Smooth muscle cell (in vitro differentiated cells): ENCODE results near the gene XXYLT1. TPM values are rescaled to one million over a fixed set of nuclear protein-coding genes. Genes with fewer than 3 reads are reported as not detected.

Experiments used
- DNase-seq: peaks from one replicate; lab custom pipeline; 2025; ENCODE audit not compliant: unreplicated experiment; lab: John Stamatoyannopoulos, UW
- H2AFZ ChIP-seq: fragments of 200-600 bp; sonication (generic); 2 replicates; pipeline ENCODE4 v1.6.0; 2016; ENCODE audit warnings: antibody characterized with exemption, low read depth, mild to moderate bottlenecking
- H3F3A ChIP-seq: fragments of 200-600 bp; sonication (generic); 2 replicates; pipeline ENCODE4 v1.6.0; 2017; ENCODE audit warnings: antibody characterized with exemption, low read depth
- H3K27ac ChIP-seq: fragments of 200-600 bp; sonication (generic); 2 replicates; pipeline ENCODE4 v1.5.1; 2016; ENCODE audit warnings: low read depth, mild to moderate bottlenecking
- H3K27me3 ChIP-seq: fragments of 200-600 bp; sonication (generic); 2 replicates; pipeline ENCODE4 v1.6.1; 2016; ENCODE audit warnings: low read depth, mild to moderate bottlenecking
- H3K36me3 ChIP-seq: fragments of 200-600 bp; sonication (generic); 2 replicates; pipeline ENCODE4 v1.5.1; 2016; ENCODE audit warnings: low read depth
- H3K4me1 ChIP-seq: fragments of 200-600 bp; sonication (generic); 2 replicates; pipeline ENCODE4 v1.5.1; 2016; ENCODE audit warnings: low read depth
- H3K4me2 ChIP-seq: fragments of 200-600 bp; sonication (generic); 2 replicates; pipeline ENCODE4 v1.6.0; 2016; ENCODE audit warnings: mild to moderate bottlenecking
- H3K4me3 ChIP-seq: fragments of 200-600 bp; sonication (generic); 2 replicates; pipeline ENCODE4 v1.5.1; 2016; ENCODE audit warnings: mild to moderate bottlenecking
- H3K79me2 ChIP-seq: fragments of 200-600 bp; sonication (generic); 2 replicates; pipeline ENCODE4 v1.6.0; 2016; ENCODE audit warnings: low read depth, mild to moderate bottlenecking
- H3K9ac ChIP-seq: fragments of 200-600 bp; sonication (generic); 2 replicates; pipeline ENCODE4 v1.6.0; 2016; ENCODE audit warnings: low read depth
- H3K9me3 ChIP-seq: fragments of 200-600 bp; sonication (generic); replicated peaks from 2 replicates; pipeline ENCODE4 v1.5.1; 2016; ENCODE audit warnings: low read depth
- H4K20me1 ChIP-seq: fragments of 200-600 bp; sonication (generic); 2 replicates; pipeline ENCODE4 v1.6.0; 2016; ENCODE audit warnings: low read depth
- WGBS: methylation state at CpG from one replicate; pipeline ENCODE4 v1.1.7; 2016; ENCODE audit warnings: low lambda C conversion rate; 5-methylcytosine and 5-hydroxymethylcytosine counted together
- polyA plus RNA-seq: library from polyadenylated mRNA; unstranded; fragments of >200 nt; fragmentation: Nextera tagmentation; extraction: Ambion mirVana; gene quantifications from 2 replicates; pipeline ENCODE4 v1.2.1, GENCODE V29; 2016
- total RNA-seq: library from RNA; depleted of rRNA; stranded (reverse); fragments of >200 nt; gene quantifications from 2 replicates; pipeline ENCODE4 v1.2.3, GENCODE V29; 2014
- TF ChIP-seq, protein P1 (sequence below): fragments of 200-600 bp; sonication (generic); IDR thresholded peaks from 2 replicates; pipeline ENCODE4 v1.5.1; 2017; ENCODE audit warnings: borderline replicate concordance, mild to moderate bottlenecking, antibody characterized with exemption; ENCODE audit not compliant: insufficient read depth, poor library complexity, severe bottlenecking

XXYLT1 gene
- total and polyA plus RNA-seq, 2 experiments from 2014 or later, result 22.2 to 35.4 TPM

DNA sequence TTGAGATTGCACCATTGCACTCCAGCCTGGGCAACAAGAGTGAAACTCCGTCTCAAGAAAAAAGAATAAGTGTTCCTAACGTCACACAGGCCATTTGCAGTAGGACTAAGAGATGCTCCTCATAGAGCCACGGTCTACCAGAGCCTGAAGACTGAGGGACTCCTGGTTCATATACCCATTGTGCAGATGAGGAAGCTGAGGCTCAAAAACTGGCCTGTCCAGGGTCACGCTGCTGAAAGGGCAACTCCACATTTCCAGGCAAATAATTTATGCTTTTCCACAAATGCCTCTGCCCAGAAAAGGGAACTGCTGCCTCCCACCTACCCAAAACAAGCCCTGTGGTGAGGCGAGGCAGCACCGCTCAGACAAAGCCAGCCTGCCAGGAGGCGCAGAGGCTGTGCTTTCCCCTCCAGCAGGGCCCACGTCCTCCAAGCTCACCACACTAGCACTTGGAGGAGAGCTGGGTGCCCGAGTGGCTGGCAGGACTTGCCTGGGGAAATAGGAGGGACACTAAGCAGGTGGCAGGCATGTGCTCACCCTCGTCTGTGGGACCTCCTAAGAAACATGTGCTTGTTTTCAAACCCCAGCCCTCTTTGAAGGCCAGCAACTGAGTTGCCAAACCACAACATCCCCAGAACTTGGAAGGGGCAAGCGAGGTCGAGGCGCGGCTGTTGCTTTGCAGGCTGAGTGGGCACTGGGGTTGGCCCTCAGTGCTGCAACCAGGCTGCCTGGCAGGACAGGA is 195.6 kb downstream of the XXYLT1 start:
- TF ChIP-seq, protein P1, sequence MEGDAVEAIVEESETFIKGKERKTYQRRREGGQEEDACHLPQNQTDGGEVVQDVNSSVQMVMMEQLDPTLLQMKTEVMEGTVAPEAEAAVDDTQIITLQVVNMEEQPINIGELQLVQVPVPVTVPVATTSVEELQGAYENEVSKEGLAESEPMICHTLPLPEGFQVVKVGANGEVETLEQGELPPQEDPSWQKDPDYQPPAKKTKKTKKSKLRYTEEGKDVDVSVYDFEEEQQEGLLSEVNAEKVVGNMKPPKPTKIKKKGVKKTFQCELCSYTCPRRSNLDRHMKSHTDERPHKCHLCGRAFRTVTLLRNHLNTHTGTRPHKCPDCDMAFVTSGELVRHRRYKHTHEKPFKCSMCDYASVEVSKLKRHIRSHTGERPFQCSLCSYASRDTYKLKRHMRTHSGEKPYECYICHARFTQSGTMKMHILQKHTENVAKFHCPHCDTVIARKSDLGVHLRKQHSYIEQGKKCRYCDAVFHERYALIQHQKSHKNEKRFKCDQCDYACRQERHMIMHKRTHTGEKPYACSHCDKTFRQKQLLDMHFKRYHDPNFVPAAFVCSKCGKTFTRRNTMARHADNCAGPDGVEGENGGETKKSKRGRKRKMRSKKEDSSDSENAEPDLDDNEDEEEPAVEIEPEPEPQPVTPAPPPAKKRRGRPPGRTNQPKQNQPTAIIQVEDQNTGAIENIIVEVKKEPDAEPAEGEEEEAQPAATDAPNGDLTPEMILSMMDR, result no peak
- Histone ChIP-seq H3K79me2 (no peaks in the 10 kb centered on the region), H3K4me2 (no peak overlapping the region), H3K9me3 (no peaks in the 10 kb centered on the region), H2AFZ (no peak overlapping the region), H3K27me3 (no peaks in the 10 kb centered on the region), H4K20me1 (no peaks in the 10 kb centered on the region), H3K9ac (no peak overlapping the region), H3K36me3 (no peaks in the 10 kb centered on the region), H3K4me3 (no peak overlapping the region), H3F3A (no peaks in the 10 kb centered on the region), H3K4me1 (peaks cover 9% of the 10 kb centered on the region), H3K27ac (no peak overlapping the region)
- 96% methylated on average over 14 of the region's 14 CpGs for WGBS
- DNase-seq, result no peak

DNA sequence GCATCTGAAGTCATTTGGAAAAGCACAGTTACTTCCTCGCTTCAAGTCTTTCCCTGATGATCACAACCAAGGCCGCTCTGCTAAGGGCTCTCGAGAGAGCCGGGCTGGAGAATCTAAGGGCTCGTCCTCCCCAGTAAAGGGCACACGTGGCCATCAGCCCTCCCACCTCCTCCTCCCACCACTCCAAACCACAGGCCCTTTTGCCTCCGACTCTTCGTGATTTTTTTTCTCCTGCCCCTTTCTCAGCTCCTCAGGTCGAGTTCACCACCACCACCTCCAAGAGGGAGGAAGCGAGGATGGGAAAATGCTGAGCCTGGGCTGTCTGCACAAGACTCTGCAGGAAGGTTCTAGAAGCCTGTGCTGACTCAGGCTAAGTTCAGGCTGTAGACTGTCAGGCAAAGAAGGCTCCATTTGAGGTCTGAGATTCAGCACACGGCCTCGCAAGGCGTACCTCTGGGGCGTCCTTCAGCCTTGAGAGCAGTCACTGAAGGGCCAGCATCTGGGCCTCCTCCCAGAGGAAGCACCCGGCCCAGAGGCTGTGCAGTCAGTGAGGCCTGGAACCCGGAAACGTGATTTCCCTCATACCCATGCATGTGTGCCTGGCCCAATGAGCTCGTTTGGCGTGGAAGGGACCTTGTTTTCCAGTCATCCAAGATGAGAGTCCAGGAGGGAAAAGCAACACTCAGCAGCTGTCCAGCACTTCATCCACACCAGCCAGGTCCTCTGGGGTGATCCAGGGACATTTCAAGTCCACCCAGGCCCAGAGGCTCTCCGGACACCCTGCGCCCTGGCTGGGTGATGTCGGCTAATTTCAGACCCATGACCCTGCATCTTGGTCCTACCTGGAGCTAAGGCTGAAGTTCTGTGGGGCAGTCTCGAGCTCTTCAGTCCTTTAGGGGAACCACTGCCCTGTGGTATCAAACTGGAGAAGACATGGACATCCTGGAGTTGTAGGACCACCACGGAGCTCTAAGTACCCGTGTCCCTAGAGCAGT is 196.8 kb downstream of the XXYLT1 start:
- Histone ChIP-seq H3K9ac (no peak overlapping the region), H3K4me2 (no peak overlapping the region), H3K27ac (no peak overlapping the region), H2AFZ (no peak overlapping the region), H3F3A (no peaks in the 10 kb centered on the region), H3K4me1 (no peaks in the 10 kb centered on the region), H3K4me3 (no peak overlapping the region), H4K20me1 (no peaks in the 10 kb centered on the region), H3K27me3 (no peaks in the 10 kb centered on the region), H3K36me3 (no peaks in the 10 kb centered on the region), H3K9me3 (no peaks in the 10 kb centered on the region), H3K79me2 (no peaks in the 10 kb centered on the region)
- WGBS, result 90% methylated on average over 25 of the region's 25 CpGs
- TF ChIP-seq, protein P1, result no peak
- no peak for DNase-seq

DNA sequence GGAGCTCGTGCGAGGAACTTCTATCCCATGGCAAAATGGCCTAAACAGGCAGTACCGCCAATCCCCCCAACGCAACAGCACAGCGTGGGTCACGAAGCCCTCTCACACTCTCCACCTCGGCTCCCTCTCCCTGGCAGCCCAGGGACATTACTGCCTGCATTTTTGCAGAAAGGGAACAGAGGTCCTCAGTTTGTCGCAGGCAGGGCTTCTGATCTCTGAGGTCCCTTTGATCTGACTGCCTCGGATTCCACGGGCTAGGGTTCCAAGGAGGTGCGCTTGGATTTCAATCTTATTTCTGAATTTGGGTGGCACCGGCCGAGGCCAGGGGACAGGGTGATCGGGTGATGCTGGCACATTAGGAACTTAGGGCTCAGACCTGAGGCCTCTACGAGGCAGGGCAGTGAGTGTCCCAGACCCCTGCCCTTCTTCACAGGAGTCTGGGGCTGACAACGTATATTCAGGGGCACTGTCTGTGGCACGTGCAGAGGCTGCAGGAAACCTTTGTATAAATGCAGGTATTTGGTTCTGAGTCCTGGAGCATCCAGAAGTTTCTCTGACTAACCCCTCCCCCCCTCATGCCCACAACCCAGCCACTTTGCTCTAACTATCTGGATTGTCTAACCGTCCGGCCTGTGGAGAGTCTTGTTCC is 197.9 kb downstream of the XXYLT1 start:
- no peak overlapping the region for H3K9ac ChIP-seq
- DNase-seq, result no peak
- no peak overlapping the region for H2AFZ ChIP-seq
- no peaks in the 10 kb centered on the region for H3K79me2 ChIP-seq
- TF ChIP-seq, protein P1, result no peak
- H3K36me3 ChIP-seq, result no peaks in the 10 kb centered on the region
- H3K4me2 ChIP-seq, result no peak overlapping the region
- H3K27me3 ChIP-seq, result no peaks in the 10 kb centered on the region
- H4K20me1 ChIP-seq, result no peaks in the 10 kb centered on the region
- no peaks in the 10 kb centered on the region for H3F3A ChIP-seq
- WGBS, result 95% methylated on average over 19 of the region's 19 CpGs
- H3K9me3 ChIP-seq, result no peaks in the 10 kb centered on the region
- no peak overlapping the region for H3K27ac ChIP-seq
- no peaks in the 10 kb centered on the region for H3K4me1 ChIP-seq
- H3K4me3 ChIP-seq, result no peak overlapping the region
